Measurements from ENCODE around the gene DLL4.
"Not testable (repeated sequence)": the region's sequence is repeated elsewhere in the genome, so short reads cannot be mapped to it uniquely, and the experiment has no call there.

The DLL4 gene

GRCh38 chr15:40943764-40944365 is 14.7 kb downstream of the DLL4 start:
- no peak for DNase-seq

GRCh38 chr15:40944510-40945296 is 15.6 kb downstream of the DLL4 start:
- no peak for DNase-seq

- no peak for DNase-seq
These were observed 19.8 kb downstream of the DLL4 start for GRCh38 chr15:40948706-40949473.

GRCh38 chr15:40949756-40950207 is 20.6 kb downstream of the DLL4 start:
- no peak for DNase-seq

GRCh38 chr15:40951764-40952163 is 22.6 kb downstream of the DLL4 start:
- no peak for DNase-seq

- no peak for DNase-seq
These were observed 23.3 kb downstream of the DLL4 start for GRCh38 chr15:40952301-40952900.

GRCh38 chr15:40952901-40953712 is 24.0 kb downstream of the DLL4 start, which contains the start of gene CHAC1:
Gene CHAC1 (plus strand): TSS chr15:40953471. CDS start chr15:40953584, 113 bp downstream.
- peak; percentile 62 for DNase-seq

- DNase-seq: no peak
These were observed 24.6 kb downstream of the DLL4 start for GRCh38 chr15:40953713-40954074.

- not testable (repeated sequence) for DNase-seq
These were observed 25.2 kb downstream of the DLL4 start for GRCh38 chr15:40954158-40954848.

GRCh38 chr15:40955141-40955903 is 26.2 kb downstream of the DLL4 start:
- no peak for DNase-seq

GRCh38 chr15:40955930-40956540 is 26.9 kb downstream of the DLL4 start:
- no peak for DNase-seq

GRCh38 chr15:40956541-40956982 is 27.4 kb downstream of the DLL4 start:
- no peak for DNase-seq

GRCh38 chr15:40957041-40957555 is 28.0 kb downstream of the DLL4 start:
- no peak for DNase-seq

- DNase-seq: peak; percentile 66
These were observed 28.5 kb downstream of the DLL4 start for GRCh38 chr15:40957581-40958051.

- no peak for DNase-seq
These were observed 29.0 kb downstream of the DLL4 start for GRCh38 chr15:40958146-40958545.

- DNase-seq: no peak
These were observed 29.6 kb downstream of the DLL4 start for GRCh38 chr15:40958723-40959122.

- DNase-seq: no peak
These were observed 30.4 kb downstream of the DLL4 start for GRCh38 chr15:40959331-40960141.

- DNase-seq: no peak
These were observed 31.2 kb downstream of the DLL4 start for GRCh38 chr15:40960151-40960885.

Data from DMS 273 treated with DMSO at 0.1 percent for 48 hours (cell line).